ENCODE results near the gene NCSTN. TPM values are rescaled to one million over a fixed set of nuclear protein-coding genes. Genes with fewer than 3 reads are reported as not detected.

The NCSTN gene
- total RNA-seq (2014; rRNA removed; shearing (Covaris generic)), result 103 and 111 TPM in 2 replicates

DNA sequence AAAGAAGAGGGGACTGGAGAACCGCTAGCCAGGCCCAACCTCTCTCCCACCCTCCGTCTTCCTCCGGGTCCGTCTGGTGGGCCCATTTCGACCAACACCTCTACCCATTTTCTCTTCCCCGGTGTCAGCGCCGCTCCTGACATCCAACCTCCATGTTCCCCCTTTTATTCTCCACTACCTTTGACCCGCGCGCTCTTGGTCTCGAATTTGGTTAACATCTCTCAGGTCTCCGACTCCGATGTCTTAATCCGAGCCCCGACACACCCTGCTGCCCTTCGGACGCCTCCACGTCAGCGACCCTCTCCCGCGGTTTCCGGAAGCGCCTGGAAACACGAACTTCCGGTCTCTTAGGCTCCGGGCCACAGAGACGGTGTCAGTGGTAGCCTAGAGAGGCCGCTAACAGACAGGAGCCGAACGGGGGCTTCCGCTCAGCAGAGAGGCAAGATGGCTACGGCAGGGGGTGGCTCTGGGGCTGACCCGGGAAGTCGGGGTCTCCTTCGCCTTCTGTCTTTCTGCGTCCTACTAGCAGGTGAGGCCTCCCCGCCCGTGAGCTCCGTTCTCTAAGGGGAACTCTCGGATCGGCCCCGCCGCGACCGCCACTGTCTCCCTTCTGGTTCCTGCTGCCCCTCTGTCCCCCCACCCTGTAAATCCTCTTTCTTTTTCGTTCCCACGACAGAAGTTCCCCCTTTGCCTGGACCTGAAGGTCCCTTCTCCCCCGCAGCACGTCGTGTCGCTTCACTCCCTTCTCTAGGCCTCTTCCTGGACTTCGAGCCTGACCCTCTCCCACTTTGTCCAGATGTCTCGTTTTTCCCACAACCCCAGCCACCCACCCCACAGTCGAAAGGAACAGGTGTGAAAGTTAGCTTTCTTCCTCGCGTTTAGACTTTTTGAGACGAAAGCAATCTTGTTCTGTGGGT lies at the start of gene NCSTN, which contains the start of gene COPA:
Gene NCSTN, plus strand, starts transcription at position 431 of the 917 bp plus-strand sequence. Its CDS starts 14 bp downstream, at position 445.
Gene COPA, minus strand, starts transcription at position 298 of the 917 bp plus-strand sequence. Its CDS starts 80 bp downstream, at position 218.
- DNase-seq (ENCODE audit: low spot score), result peak; percentile 96

DNA sequence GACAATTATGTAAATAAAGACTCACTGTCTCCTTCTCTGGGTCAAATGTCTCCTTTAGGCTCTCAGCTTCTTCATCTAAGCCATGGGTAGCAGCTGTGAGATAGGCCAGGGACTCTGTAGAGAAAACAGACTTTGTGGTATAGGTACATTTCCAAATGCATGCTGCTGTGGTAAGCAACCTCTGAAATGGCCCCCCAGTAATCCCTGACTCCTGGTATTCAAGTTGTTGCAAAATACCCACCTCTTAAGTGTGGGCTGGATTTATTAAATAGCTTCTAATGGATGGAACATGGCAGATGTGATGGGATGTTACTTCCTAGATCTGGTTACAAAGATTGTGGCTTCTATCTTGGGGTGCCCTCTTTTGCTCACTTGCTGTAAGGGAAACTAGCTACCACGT lies 47.1 kb upstream of the NCSTN start:
- no peak for DNase-seq (ENCODE audit: low spot score)

DNA sequence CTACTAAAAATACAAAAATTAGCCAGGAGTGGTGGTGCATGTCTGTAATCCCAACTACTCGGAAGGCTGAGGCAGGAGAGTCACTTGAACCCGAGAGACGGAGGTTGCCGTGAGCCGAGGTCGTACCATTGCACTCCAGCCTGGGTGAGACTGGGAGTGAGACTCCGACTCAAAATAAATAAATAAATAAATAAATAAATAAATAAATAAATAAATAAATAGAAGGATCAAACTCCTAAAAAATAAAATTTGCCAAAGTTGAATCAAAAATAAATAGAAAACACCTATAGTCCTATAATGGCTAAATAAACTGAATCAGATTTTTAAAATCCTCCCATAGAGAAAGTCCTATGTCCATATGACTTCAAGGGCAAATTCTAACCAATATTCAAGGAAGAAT lies 43.0 kb upstream of the NCSTN start:
- no peak for DNase-seq (ENCODE audit: low spot score)

DNA sequence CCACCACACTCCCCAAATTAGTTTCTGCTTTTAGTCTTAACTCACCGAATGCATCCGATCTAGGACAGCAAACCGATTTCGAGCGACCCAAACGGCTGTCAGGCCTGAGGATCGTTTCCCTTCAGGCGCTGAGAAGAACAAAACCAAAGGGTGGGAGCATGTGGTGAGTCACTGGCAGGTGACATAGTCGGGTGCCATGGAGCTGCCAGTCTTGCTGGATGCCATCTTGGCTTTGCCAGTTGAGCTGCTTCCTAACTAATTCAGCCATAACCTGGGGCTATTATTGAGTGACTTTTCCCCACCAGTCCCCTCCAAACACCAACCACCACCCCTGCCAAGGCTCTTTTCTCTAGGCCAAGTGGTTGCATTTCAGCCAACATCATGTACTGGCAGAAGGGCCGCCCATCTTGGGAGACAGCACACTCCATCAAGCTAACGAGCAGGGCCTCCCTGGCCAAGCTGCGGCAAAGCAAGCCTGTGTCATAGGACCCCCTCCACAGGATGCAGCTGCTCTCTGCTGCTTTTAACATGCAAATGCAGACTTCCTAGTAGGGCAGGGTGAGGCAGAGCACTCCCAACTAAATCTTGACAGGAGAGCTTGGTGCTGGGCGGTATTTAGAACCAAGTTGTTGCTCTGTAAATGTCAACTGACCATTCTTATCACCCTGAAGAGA lies 35.9 kb upstream of the NCSTN start:
- no peak for DNase-seq (ENCODE audit: low spot score)

DNA sequence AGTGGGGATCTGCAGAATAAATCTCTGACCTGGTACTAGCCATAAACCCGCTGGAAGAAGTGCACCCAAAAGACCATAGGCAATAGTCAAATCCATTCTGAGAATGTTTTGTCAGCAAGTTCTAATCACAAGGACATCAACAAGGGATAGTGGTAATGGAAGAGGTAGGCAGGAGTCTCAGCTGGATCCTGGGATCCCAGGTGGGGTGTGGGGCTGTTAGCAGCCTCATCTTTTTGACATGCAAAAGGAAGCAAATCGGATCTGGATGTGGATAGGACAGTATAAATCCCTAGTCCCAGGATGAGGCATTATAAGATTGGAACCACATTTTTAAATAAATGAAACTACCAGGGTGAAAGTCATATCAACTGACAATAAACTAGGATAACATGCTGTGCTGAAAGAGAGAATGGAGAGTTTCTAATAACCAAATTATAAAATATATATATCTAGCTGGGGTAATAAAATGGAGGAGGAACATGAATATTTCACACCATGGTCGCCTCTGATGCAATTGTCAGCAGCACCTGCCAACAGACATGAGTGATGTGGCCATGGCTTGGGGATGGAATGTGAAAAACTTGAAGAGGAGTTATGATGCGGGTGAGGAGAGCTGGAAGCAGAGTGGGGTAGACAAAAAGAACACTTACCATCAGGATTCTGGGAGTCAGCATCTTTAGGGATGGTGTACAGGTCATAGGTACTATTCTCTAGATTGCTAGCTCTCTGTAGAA lies 34.6 kb upstream of the NCSTN start:
- no peak for DNase-seq (ENCODE audit: low spot score)

DNA sequence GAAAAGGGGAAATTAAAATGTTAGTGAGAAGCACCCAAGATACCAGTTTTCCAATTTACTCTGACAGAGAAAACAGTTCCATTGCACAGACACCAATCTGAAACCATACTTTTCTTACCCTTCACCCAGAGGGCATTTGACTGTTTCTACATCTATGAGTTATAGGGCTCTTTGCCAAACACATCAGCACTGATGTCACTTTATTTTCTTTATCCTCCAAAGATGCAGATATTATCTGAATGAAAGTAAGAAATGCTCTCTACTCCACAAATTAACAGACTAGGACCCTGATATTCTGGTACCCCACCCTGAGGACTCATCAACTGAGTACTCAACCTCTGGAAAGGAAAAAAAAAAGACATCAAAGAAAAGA lies 34.0 kb upstream of the NCSTN start:
- no peak for DNase-seq (ENCODE audit: low spot score)

DNA sequence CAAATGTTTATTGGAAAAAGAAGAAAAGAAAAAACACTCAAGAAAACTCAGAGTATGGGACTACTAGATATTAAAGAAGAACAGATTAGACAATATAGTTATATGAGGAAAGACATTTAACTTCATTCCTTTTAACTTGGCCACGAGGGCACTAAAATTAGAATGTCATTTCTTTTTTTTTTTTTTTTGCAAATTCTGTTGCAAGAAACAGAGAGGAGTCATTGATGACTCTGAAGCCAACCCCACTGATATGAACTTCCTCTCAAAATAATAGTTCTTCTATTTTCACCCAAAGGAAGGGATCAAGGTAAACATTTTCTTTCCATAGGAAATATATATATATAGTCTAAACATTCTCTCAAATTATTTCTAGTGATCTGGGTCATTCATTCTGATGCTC lies 33.6 kb upstream of the NCSTN start:
- no peak for DNase-seq (ENCODE audit: low spot score)

DNA sequence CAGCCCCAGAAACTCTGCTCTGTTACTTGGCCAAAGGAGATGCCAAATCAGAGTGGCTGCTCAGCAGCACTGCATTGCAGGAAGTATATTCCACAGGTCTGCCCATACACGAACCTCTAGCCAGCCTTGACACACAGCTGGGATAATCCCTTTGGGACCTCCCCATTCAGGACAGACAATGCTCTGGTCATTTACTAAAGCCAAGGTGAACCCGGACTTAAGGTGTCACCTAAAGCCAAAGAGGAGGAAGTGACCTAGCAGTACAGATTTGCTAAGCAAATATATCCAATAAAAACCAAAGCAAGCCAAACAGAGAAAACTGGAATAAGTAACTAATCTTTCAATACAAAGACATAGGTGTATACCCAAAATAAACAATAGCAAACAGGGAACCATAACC lies 27.8 kb upstream of the NCSTN start:
- DNase-seq (ENCODE audit: low spot score), result no peak

DNA sequence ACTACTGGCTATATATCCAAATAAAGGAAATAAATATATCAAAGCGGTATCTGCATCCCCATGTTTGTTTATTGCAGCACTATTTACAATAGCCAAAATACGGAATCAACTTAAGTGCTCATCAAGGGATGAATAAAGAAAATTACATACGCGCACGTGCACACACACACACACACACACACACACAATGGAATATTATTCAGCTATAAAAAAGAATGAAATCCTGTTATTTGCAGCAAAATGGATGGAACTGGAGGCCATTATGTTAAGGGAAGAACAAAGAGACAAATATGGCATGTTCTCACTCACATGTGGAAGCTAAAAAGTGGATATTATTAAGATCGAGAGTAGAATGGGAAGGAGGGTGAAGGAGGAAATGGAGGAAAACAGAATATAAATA lies 20.4 kb upstream of the NCSTN start:
- no peak for DNase-seq (ENCODE audit: low spot score)

DNA sequence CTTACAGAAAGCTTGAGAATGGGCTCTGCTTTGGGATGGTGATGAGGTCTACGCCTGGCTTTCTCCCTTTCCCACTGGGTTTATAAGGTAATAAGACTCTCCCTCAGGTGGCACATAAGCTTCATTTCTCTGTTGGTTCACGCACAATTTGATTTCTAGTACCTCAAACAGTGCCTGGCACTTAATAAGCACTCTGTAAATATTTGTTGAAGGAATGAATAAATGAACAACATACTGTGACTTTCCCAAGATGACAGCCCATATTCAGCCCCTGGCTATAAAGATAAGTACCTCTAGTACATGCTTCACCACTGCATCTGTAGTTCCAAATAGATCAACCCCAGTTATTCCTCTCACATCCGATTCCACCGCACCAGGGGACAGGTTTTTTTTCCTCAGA lies 17.9 kb upstream of the NCSTN start:
- DNase-seq (ENCODE audit: low spot score), result no peak

DNA sequence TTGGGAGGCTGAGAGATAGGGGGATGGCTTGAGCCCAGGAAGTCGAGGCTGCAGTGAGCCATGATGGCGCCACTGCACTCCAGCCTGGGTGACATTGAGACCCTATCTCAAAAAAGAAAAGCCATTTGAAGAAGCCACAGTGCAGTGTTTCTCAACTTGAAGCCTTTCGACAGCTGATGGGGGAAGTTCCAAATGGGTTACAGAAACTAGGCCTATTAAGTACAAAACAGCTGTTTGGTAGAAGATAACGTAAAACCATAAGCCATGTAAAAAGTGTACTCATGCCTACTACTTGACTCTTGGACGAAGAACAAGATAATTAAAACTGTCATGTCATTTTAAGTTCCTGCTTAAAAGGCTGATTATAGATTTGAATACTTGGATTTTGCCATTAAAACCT lies 16.8 kb upstream of the NCSTN start:
- DNase-seq (ENCODE audit: low spot score), result no peak

DNA sequence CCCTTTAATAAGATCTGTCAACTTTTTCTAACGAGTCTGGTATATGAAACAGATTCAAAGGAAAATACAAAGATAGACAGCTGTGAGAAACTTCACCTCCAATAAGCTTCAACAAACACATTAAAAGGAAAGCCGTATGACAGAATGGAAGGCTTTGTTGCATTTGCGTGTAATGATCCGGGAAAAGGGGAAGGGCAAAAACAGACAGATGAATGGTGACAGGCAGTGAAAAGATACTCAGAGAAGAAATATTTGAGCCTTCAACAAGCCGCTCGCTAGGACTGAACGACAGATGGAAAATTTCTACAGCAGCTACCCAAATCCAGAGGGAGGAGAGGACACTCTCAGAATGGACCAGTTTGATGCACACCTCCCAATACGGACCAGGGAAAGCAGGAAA lies 15.0 kb upstream of the NCSTN start:
- DNase-seq (ENCODE audit: low spot score), result no peak

DNA sequence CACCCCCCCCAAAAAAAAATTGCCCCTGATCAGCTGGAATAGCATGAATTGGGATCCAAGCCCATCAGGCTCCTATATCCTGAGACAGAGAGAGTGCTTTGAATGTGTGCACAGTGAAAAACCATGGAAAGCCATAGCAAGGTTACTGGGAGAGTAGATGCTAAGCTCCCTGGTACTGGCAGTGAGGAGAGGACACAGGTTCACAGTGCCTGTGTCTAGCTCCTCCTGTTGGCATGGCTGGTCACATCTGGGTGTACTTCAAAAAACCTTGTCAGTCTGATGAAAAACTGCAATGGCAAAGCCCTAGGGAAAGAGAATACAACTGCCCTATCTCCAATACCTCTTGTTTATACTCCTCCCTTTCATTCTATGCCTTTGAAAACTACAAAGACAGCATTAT lies 13.1 kb upstream of the NCSTN start:
- no peak for DNase-seq (ENCODE audit: low spot score)

DNA sequence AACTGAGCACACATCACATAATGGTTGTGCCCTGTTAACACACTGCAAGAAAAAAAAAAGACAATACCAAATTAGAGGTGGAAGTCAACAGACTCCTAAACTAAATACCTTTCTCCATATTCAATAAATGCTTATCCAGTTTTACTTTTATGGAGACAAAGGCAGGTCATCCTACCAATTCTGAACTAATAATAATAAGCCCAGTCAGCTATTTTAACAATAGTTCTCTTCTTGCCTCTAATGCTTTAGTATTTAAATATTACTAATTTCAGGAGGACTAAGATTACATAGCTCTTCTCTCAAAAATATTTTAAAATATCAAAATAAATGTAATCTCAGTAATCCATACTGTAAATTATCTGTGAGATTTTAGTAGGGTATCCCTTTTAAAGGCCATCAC lies 10.7 kb upstream of the NCSTN start:
- DNase-seq (ENCODE audit: low spot score), result no peak

DNA sequence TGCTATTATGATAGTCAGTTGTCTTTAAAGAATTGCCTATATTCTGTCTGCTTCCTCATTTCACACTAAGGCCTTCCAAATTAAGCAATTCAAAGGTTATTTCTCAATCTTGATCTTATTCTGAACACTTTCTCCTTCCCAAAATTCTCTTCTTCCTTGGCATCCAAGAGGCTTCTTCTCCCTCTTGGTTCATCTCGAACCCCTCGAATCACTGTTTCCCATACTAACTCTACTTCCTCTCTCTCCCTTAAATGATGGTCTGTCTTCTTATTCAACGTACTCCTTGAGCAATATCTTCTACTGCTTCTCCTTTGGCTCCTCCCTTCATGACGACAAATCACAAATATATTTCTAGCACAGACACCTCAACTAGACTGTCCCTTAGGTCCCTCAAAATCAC lies 4.6 kb upstream of the NCSTN start:
- DNase-seq (ENCODE audit: low spot score), result no peak

DNA sequence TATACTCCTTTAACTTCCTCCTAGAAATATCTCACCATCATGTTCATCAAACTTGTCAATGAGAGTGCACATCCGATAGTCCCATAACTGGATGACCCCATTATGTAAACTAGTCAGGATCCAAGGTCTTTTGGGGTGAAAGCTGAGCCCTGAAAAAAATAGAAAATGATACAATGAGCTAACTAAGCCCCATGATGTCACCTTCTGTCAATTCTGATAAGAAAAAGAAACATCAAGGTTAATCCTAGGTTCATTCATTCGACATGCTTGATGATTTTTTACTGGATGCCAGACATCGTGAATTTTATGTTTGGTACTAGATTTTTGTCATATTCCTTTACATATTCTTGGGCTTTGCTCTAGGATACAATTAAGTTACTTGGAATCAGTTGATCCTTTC lies 3.0 kb upstream of the NCSTN start:
- no peak for DNase-seq (ENCODE audit: low spot score)

DNA sequence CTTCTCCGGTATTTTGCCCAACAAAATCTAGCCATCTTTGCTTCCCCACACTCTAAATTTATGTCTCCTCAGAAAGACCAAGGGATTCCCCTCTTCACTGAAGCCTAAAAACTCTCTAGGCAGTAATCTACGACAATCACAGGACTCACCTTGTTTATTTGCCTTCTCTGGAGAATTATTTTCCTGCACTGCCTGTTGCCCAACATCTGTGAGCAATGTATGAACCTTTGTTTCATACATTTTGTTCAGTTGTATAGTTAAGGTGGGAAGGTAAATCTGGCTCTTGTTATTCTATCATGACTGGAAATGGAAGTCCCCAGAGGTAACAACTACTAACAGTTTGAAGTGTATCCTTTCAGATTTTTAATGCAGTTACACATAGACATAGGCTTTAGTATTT lies 2.3 kb upstream of the NCSTN start:
- DNase-seq (ENCODE audit: low spot score), result no peak

DNA sequence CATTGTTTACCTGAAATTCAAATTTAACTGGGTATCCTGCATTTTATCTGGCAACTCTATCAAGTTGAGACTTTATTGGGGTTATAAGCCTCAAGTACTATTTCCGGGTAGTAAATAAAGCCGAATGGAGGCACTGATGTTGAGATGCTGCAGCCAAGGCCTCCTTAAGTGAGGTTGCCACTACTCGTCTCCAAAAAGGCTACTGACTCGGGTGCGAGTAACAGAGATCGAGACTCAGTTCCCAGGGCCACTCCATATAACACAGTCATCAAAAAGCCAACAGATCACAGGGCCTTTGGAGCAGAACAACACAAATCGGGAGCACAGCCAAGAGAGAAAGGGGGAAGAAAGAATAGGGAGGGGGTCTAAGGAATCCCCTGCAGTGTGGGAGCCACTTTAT lies 657 bp upstream of the NCSTN start:
- DNase-seq (ENCODE audit: low spot score), result no peak

DNA sequence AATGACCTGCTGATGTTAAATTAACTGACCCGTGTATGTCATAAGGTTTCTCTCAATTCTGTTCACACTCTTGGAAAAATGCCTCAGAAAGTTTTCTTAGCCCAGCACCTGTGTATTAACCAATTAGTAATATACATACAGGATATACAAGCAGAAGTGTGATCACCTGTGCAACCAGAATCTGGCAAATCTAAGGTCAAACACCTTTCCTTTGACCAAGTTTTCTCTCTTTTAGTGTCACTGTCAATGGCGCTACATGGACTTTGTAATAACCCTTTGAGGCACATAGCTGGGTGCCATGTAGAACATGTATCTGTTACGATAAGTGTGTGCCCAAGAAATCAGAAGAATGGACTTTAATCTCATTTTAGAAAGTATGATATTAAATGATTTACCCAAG lies 1.1 kb downstream of the NCSTN start:
- no peak for DNase-seq (ENCODE audit: low spot score)

DNA sequence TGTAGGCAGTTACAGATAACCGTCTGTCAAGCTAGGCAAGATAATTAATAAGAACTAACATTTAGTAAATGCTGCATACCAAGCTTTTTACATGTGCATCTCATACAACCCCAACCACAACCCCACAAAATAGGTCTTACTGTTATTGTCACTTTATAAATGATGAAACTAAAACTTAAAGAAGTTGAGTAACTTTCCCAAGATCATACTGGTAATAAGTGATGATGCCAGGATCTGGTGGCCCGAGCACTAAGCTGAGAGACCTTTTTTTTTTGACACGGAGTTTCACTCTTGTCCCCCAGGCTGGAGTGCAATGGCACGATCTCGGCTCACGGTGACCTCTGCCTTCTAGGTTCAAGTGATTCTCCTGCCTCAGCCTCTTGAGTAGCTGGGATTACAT lies 1.8 kb downstream of the NCSTN start:
- no peak for DNase-seq (ENCODE audit: low spot score)

DNA sequence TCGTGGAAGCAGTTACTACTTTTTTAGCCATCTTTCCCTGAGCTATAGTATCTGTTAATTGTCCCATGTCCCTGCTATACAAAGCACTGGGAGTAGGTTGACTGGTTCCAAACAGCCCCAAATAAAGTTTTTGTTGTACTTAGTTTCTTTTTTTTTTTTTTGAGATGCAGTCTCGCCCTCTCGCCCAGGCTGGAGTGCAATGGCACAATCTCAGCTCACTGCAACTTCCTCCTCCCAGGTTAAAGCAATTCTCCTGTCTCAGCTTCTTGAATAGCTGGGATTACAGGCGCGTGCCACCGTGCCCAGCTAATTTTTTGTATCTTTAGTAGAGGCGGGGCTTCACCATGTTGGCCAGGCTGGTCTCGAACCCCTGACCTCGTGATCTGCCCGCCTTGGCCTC lies 3.3 kb downstream of the NCSTN start:
- no peak for DNase-seq (ENCODE audit: low spot score)

DNA sequence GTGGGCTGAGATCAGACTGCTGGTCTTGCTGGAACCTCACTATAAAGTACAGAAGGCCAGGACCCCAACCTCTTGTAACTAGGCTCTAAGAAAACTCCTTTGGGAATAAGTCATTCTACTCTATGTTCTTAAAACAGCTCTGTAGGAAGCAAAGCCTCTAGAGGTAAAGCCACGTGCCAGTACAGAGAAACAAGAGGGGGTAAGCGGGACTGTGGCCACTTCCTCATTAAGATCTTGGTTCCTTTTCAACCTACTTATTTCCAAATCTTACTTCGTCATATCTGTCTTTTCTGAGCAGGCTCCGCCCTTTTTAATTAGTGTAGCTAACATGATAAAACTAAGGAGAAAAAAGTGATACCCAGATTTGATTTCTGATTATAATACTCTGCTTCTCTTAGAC lies 3.8 kb downstream of the NCSTN start:
- DNase-seq (ENCODE audit: low spot score), result no peak

DNA sequence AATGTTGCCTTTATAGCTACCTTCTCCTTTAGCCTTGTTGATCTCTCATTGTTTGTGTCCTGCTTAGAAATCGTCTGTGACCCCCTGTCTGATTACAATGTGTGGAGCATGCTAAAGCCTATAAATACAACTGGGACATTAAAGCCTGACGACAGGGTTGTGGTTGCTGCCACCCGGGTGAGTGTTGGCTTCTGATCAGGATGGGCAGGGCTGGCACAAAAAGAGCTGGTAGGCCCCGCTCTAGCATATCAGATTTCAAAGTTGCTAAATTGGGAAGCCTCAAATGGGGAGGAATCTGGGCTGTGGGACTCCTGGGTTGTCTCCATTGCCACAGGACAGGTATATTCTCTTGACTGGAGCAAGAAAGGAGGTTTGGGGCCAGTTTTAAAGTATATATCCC lies 8.4 kb downstream of the NCSTN start:
- DNase-seq (ENCODE audit: low spot score), result no peak

Measured in A172 (cell line).